H1 (cell line): Measurements from ENCODE around the gene ZNF506. TPM values are rescaled to one million over a fixed set of nuclear protein-coding genes. Genes with fewer than 3 reads are reported as not detected.

Experiments
- CTCF ChIA-PET: fragments of 300-600 bp; sonication (Branson Sonifier 250); formaldehyde crosslinking; loops from one replicate; lab custom pipeline; 2021; ENCODE audit not compliant: partially characterized antibody; lab: Charles Lee
- POLR2A ChIA-PET: fragments of 300-600 bp; sonication (Branson Sonifier 250); formaldehyde crosslinking; loops from one replicate; lab custom pipeline; 2021; ENCODE audit warnings: inconsistent platforms; ENCODE audit not compliant: partially characterized antibody; lab: Charles Lee
- DNase-seq, 2 experiments: peaks; one replicate each; pipeline versions ENCODE4 v3.0.0 to v3.0.0-alpha.2; 2010 to 2022; ENCODE audit warnings: low spot score in 2 of 2, low read depth in 1 of 2, mixed read lengths in 1 of 2
- FAIRE-seq: peaks from 2 replicates; lab custom pipeline; 2011; peaks lifted over from hg19 to GRCh38; lab: Jason Lieb, UNC
- H2AFZ ChIP-seq: 2 replicates; pipeline ENCODE4 v1.8.1; 2012; ENCODE audit warnings: low read length, inconsistent platforms
- H2AK5ac ChIP-seq: 2 replicates; pipeline ENCODE4 v1.6.1; 2013; ENCODE audit warnings: low read depth, low read length
- H2BK120ac ChIP-seq: replicated peaks from 2 replicates; pipeline ENCODE3; 2013; ENCODE audit warnings: low read depth, low read length, inconsistent platforms
- H2BK12ac ChIP-seq: 2 replicates; pipeline ENCODE4 v1.6.1; 2013; ENCODE audit warnings: low read depth, low read length
- H2BK15ac ChIP-seq: 2 replicates; pipeline ENCODE4 v1.6.1; 2013; ENCODE audit warnings: low read length
- H2BK20ac ChIP-seq: 2 replicates; pipeline ENCODE4 v1.6.1; 2013; ENCODE audit warnings: low read length
- H2BK5ac ChIP-seq: 2 replicates; pipeline ENCODE4 v1.6.1; 2013; ENCODE audit warnings: low read depth, low read length
- H3K14ac ChIP-seq: 2 replicates; pipeline ENCODE4 v1.6.1; 2013; ENCODE audit warnings: inconsistent platforms; ENCODE audit not compliant: insufficient read length
- H3K18ac ChIP-seq: 2 replicates; pipeline ENCODE4 v1.6.1; 2013; ENCODE audit warnings: low read length; ENCODE audit errors: extremely low read depth
- H3K23ac ChIP-seq: 2 replicates; pipeline ENCODE4 v1.6.1; 2013; ENCODE audit warnings: inconsistent platforms; ENCODE audit not compliant: insufficient read length
- H3K23me2 ChIP-seq: 2 replicates; pipeline ENCODE4 v1.6.1; 2013; ENCODE audit warnings: low read depth, low read length
- H3K27ac ChIP-seq: 2 replicates; pipeline ENCODE4 v1.6.1; 2011; ENCODE audit warnings: low read depth, low read length, inconsistent platforms
- H3K27me3 ChIP-seq, 4 experiments: replicated peaks in 1 of 4; 1 replicate in 1 of 4; 2 replicates in 3 of 4; pipeline versions ENCODE4 v1.6.1 to v1.8.1; 2011 to 2013; ENCODE audit warnings: low read length in 3 of 4, mild to moderate bottlenecking in 3 of 4, inconsistent platforms in 2 of 4, mixed read lengths in 2 of 4, moderate library complexity in 1 of 4; ENCODE audit not compliant: control insufficient read depth in 3 of 4, insufficient read depth in 3 of 4; ENCODE audit errors: extremely low read depth in 1 of 4
- H3K36me3 ChIP-seq, 4 experiments: 2 replicates each; pipeline versions ENCODE4 v1.6.1 to v1.8.1; 2011 to 2013; ENCODE audit warnings: mild to moderate bottlenecking in 4 of 4, low read length in 3 of 4, moderate library complexity in 2 of 4, control low read depth in 1 of 4, inconsistent platforms in 1 of 4; ENCODE audit not compliant: insufficient read depth in 4 of 4, control insufficient read depth in 2 of 4
- H3K4ac ChIP-seq: replicated peaks from 2 replicates; pipeline ENCODE3; 2013; ENCODE audit warnings: low read length, low read depth, mixed read lengths, inconsistent platforms; ENCODE audit not compliant: insufficient read length
- H3K4me1 ChIP-seq, 4 experiments: replicated peaks in 1 of 4; 1 replicate in 1 of 4; 2 replicates in 3 of 4; pipeline versions ENCODE4 v1.6.1 to v1.8.1; 2011 to 2013; ENCODE audit warnings: low read length in 3 of 4, inconsistent platforms in 2 of 4, mixed read lengths in 1 of 4; ENCODE audit not compliant: insufficient read depth in 4 of 4, control insufficient read depth in 3 of 4
- H3K4me2 ChIP-seq, 2 experiments: 2 replicates each; pipeline versions ENCODE4 v1.6.1 to v1.8.1; 2011 to 2013; ENCODE audit warnings: low read depth in 2 of 2, low read length in 2 of 2, control low read depth in 1 of 2, inconsistent platforms in 1 of 2, mild to moderate bottlenecking in 1 of 2; ENCODE audit not compliant: insufficient read depth in 1 of 2
- H3K4me3 ChIP-seq, 4 experiments: fragments of 200-600, 300-600 bp in 1 of 4; sonication (generic), shearing (Covaris generic), sonication (Bioruptor Twin) in 1 of 4; 2 replicates each; pipeline versions ENCODE4 v1.5.1 to v1.8.1; 2011 to 2016; ENCODE audit warnings: low read length in 4 of 4, low read depth in 3 of 4, control low read depth in 2 of 4, inconsistent platforms in 2 of 4, mild to moderate bottlenecking in 2 of 4, mixed read lengths in 1 of 4, moderate library complexity in 1 of 4; ENCODE audit not compliant: insufficient read depth in 2 of 4; ENCODE audit errors: extremely low read depth in 1 of 4
- H3K56ac ChIP-seq: replicated peaks from 2 replicates; pipeline ENCODE3; 2013; ENCODE audit warnings: low read depth, mild to moderate bottlenecking, mixed read lengths, low read length, inconsistent platforms; ENCODE audit not compliant: insufficient read length
- H3K79me1 ChIP-seq: 2 replicates; pipeline ENCODE4 v1.6.1; 2013; ENCODE audit warnings: low read depth, low read length, control low read depth
- H3K79me2 ChIP-seq, 2 experiments: 2 replicates each; pipeline versions ENCODE4 v1.6.1 to v1.8.1; 2012 to 2013; ENCODE audit warnings: low read length in 2 of 2, mild to moderate bottlenecking in 2 of 2, inconsistent platforms in 1 of 2; ENCODE audit not compliant: insufficient read depth in 2 of 2, control insufficient read depth in 1 of 2
- H3K9ac ChIP-seq, 4 experiments: replicated peaks in 1 of 4; 1 replicate in 1 of 4; 2 replicates in 3 of 4; pipeline versions ENCODE4 v1.6.1 to v1.8.1; 2011 to 2013; ENCODE audit warnings: low read depth in 3 of 4, low read length in 3 of 4, control low read depth in 2 of 4, mild to moderate bottlenecking in 2 of 4, moderate library complexity in 2 of 4, inconsistent platforms in 1 of 4; ENCODE audit errors: extremely low read depth in 1 of 4
- H3K9me3 ChIP-seq, 2 experiments: 2 replicates each; pipeline versions ENCODE4 v1.6.1 to v1.8.1; 2012 to 2013; ENCODE audit warnings: mild to moderate bottlenecking in 2 of 2, moderate library complexity in 2 of 2, control low read depth in 1 of 2, inconsistent platforms in 1 of 2, low read depth in 1 of 2, low read length in 1 of 2, mixed read lengths in 1 of 2; ENCODE audit not compliant: insufficient read depth in 2 of 2
- H4K20me1 ChIP-seq, 2 experiments: replicated peaks in 1 of 2; 2 replicates each; pipeline versions ENCODE3 to v1.8.1; 2011 to 2013; ENCODE audit warnings: inconsistent platforms in 2 of 2, low read length in 2 of 2, mild to moderate bottlenecking in 1 of 2; ENCODE audit not compliant: insufficient read depth in 2 of 2, control insufficient read depth in 1 of 2
- H4K5ac ChIP-seq: 2 replicates; pipeline ENCODE4 v1.6.1; 2013; ENCODE audit warnings: low read length, low read depth, mixed read lengths, inconsistent platforms; ENCODE audit not compliant: insufficient read length
- H4K8ac ChIP-seq: 2 replicates; pipeline ENCODE4 v1.8.0; 2013; ENCODE audit warnings: mild to moderate bottlenecking, moderate library complexity, low read length, inconsistent platforms; ENCODE audit not compliant: insufficient read depth; ENCODE audit errors: extremely low read depth
- H4K91ac ChIP-seq: replicated peaks from 2 replicates; pipeline ENCODE3; 2013; ENCODE audit warnings: low read length, mixed read lengths, inconsistent platforms; ENCODE audit not compliant: insufficient read length
- KDM5A ChIP-seq: fragments of 200-600 bp; IDR thresholded peaks from 2 replicates; pipeline ENCODE4 v1.7.1; 2012; ENCODE audit warnings: mild to moderate bottlenecking, low read length, inconsistent platforms, mixed read lengths
- POLR2A ChIP-seq, 2 experiments: IDR thresholded peaks; 1 replicate in 1 of 2; 2 replicates in 1 of 2; pipeline ENCODE4 v1.6.1; 2011; ENCODE audit warnings: low read depth in 2 of 2, low read length in 2 of 2, mild to moderate bottlenecking in 2 of 2; ENCODE audit errors: control extremely low read depth in 1 of 2
- RAD21 ChIP-seq, 2 experiments: IDR thresholded peaks in 1 of 2; conservative IDR thresholded peaks in 1 of 2; 2 replicates each; pipeline ENCODE4 v1.6.1; 2011; ENCODE audit warnings: low read depth in 2 of 2, low read length in 2 of 2, improper control_type of control experiment in 1 of 2, inconsistent platforms in 1 of 2, mild to moderate bottlenecking in 1 of 2, moderate library complexity in 1 of 2
- WGBS, 2 experiments: shearing (Covaris generic) in 1 of 2; methylation state at CpG; one replicate each; pipeline versions ENCODE4 v1.1.6 to v1.1.7; 2013 to 2015; ENCODE audit warnings: low lambda C conversion rate in 2 of 2, mixed read lengths in 2 of 2, inconsistent platforms in 1 of 2, low coverage in 1 of 2, missing lambda C conversion rate in 1 of 2; ENCODE audit not compliant: insufficient replicate concordance in 2 of 2, insufficient coverage in 1 of 2, insufficient read length in 1 of 2; ENCODE audit errors: extremely low coverage in 1 of 2, missing lambda C conversion rate in 1 of 2; 5-methylcytosine and 5-hydroxymethylcytosine counted together
- polyA plus RNA-seq, 7 experiments: library from polyadenylated mRNA; depleted of rRNA in 3 of 7; stranded (reverse) in 5 of 7; unstranded in 2 of 7; fragments of >200 nt in 5 of 7; fragments of 200-250 nt in 2 of 7; gene quantifications; 1 replicate in 5 of 7; 2 replicates in 1 of 7; 4 replicates in 1 of 7; pipeline versions ENCODE4 v1.2.1 to v1.2.3, GENCODE V29; 2011 to 2013; ENCODE audit warnings: missing spikeins in 2 of 7, mixed read lengths in 2 of 7
- total RNA-seq: library from RNA; stranded (reverse); fragmentation: NEBNext Ultra II Directional; extraction: Animal tissue kit (Norgen Biotek cat#: 25700); gene quantifications from 2 replicates; pipeline ENCODE4 v1.2.1, GENCODE V29; 2021
- TF ChIP-seq, protein P1 (sequence below): IDR thresholded peaks from 2 replicates; pipeline ENCODE4 v1.6.1; 2012; ENCODE audit warnings: inconsistent platforms
- TF ChIP-seq, protein P2 (sequence below), 3 experiments: IDR thresholded peaks; 1 replicate in 2 of 3; 2 replicates in 1 of 3; pipeline versions ENCODE4 v1.5.1 to v1.6.1; 2011; ENCODE audit warnings: low read length in 3 of 3, mild to moderate bottlenecking in 3 of 3, inconsistent platforms in 2 of 3, low read depth in 1 of 3, moderate library complexity in 1 of 3; ENCODE audit not compliant: insufficient read depth in 1 of 3; ENCODE audit errors: control extremely low read depth in 1 of 3
- TF ChIP-seq, protein P3 (sequence below): IDR thresholded peaks from 2 replicates; pipeline ENCODE4 v1.6.1; 2012; ENCODE audit warnings: low read length, inconsistent platforms

Gene ZNF506
- total and polyA plus RNA-seq, 2 of the 8 experiments (the other 6 are each of a cell fraction or from before 2014, with no cell fraction given), result 4.5 to 8.3 TPM

DNA sequence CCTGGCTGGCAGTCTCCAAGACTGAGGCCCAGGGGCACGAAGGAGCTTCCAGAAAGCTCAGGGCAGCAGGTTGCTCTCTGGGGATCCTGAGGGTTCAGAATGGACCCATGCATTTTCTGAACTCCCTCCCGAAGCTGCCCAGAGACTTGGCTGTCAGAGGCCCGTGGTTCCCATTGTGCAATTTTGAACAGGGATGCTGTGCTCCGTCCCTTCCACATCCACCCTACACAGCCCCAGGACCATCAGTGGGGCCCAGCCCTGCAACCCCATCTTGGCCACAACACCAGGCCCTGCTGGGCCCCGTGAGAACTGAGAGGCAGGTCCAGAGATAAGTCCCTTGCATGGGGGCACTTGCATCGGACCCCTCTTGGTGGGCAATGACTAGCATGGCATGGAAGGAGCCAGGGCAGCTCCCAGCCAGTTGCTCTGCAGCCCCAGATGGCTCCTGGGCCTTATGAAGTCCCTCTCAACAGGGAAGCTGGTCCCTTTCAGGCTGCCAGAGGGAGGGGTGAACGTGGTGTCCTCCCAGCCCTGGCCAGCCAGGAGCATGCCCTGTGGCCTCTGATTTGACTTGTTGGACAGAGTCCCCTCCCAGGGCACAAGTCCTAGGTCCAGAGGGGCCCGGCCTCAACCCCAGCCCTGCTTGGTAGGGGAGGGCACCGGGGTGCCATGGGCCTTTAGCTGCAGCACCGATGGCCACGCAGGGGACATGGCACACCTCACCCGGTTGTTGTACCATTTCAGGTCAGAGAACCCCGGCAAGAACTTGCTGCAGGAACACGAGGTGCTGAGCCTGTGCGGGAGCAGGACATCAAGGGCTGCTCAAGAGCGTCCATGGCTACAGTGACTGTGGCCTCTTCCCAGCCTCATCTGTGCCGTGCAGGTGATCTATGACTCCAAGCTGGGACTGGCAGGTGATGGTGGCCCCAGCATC, 71.4 kb downstream of the ZNF506 start:
- H4K8ac ChIP-seq, result no peak overlapping the region
- no peak overlapping the region for H2AFZ ChIP-seq
- H2BK5ac ChIP-seq, result no peak overlapping the region
- H2BK120ac ChIP-seq, result no peak overlapping the region
- FAIRE-seq (no peak), DNase-seq (no peak)
- WGBS, 2 experiments, result 82% methylated on average over 17 of the region's 17 CpGs; no CpG with 5 or more reads in 1 of the 2 experiments
- no peaks in the 10 kb centered on the region for H3K36me3 ChIP-seq
- POLR2A ChIA-PET, result interaction anchor here (0.5 to 2.4 kb wide), 3 partner anchors 11 to 415 kb away, joined by 3 to 6 read pairs (median 3); partner anchors contain the start of gene ZNF14
- no peaks in the 10 kb centered on the region for H3K79me2 ChIP-seq
- H3K4ac ChIP-seq, result no peak overlapping the region
- H3K14ac ChIP-seq, result no peak overlapping the region
- no peak overlapping the region for H4K91ac ChIP-seq
- H3K18ac ChIP-seq, result no peak overlapping the region
- H3K79me1 ChIP-seq, result no peaks in the 10 kb centered on the region
- no peak overlapping the region for H2BK20ac ChIP-seq
- H4K5ac ChIP-seq, result no peak overlapping the region
- H3K9ac ChIP-seq, result no peak overlapping the region
- H3K4me1 ChIP-seq, result no peaks in the 10 kb centered on the region
- H2BK12ac ChIP-seq, result no peak overlapping the region
- H3K23me2 ChIP-seq, result no peaks in the 10 kb centered on the region
- H3K23ac ChIP-seq, result no peak overlapping the region
- H2AK5ac ChIP-seq, result no peak overlapping the region
- H2BK15ac ChIP-seq, result no peak overlapping the region
- H3K9me3 ChIP-seq, result peaks cover 3 to 18% of the 10 kb centered on the region in 2 experiments; a peak in 1 of 4 replicates
- no peak overlapping the region for H3K27ac ChIP-seq
- no peaks in the 10 kb centered on the region for H3K27me3 ChIP-seq
- no peak overlapping the region for H3K4me3 ChIP-seq
- CTCF ChIA-PET, result no interaction called here
- H3K4me2 ChIP-seq, result no peak overlapping the region
- H4K20me1 ChIP-seq, result no peaks in the 10 kb centered on the region
- H3K56ac ChIP-seq, result no peak overlapping the region
- no peak for TF ChIP-seq RAD21 (IDR thresholded peaks at IDR 0.05 in 1 of 2, conservative IDR thresholded peaks at IDR 0.05 in 1 of 2; ENCODE audit: low read depth in 2 of 2, low read length in 2 of 2)
- TF ChIP-seq, protein P1, sequence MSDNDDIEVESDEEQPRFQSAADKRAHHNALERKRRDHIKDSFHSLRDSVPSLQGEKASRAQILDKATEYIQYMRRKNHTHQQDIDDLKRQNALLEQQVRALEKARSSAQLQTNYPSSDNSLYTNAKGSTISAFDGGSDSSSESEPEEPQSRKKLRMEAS, result no peak
- TF ChIP-seq, protein P2, sequence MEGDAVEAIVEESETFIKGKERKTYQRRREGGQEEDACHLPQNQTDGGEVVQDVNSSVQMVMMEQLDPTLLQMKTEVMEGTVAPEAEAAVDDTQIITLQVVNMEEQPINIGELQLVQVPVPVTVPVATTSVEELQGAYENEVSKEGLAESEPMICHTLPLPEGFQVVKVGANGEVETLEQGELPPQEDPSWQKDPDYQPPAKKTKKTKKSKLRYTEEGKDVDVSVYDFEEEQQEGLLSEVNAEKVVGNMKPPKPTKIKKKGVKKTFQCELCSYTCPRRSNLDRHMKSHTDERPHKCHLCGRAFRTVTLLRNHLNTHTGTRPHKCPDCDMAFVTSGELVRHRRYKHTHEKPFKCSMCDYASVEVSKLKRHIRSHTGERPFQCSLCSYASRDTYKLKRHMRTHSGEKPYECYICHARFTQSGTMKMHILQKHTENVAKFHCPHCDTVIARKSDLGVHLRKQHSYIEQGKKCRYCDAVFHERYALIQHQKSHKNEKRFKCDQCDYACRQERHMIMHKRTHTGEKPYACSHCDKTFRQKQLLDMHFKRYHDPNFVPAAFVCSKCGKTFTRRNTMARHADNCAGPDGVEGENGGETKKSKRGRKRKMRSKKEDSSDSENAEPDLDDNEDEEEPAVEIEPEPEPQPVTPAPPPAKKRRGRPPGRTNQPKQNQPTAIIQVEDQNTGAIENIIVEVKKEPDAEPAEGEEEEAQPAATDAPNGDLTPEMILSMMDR (IDR thresholded peaks at IDR 0.05; ENCODE audit: control extremely low read depth in 1 of 3, insufficient read depth in 1 of 3, low read depth in 1 of 3, low read length in 3 of 3), result no peak
- TF ChIP-seq, protein P3, sequence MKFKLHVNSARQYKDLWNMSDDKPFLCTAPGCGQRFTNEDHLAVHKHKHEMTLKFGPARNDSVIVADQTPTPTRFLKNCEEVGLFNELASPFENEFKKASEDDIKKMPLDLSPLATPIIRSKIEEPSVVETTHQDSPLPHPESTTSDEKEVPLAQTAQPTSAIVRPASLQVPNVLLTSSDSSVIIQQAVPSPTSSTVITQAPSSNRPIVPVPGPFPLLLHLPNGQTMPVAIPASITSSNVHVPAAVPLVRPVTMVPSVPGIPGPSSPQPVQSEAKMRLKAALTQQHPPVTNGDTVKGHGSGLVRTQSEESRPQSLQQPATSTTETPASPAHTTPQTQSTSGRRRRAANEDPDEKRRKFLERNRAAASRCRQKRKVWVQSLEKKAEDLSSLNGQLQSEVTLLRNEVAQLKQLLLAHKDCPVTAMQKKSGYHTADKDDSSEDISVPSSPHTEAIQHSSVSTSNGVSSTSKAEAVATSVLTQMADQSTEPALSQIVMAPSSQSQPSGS, result no peak
- TF ChIP-seq POLR2A (IDR thresholded peaks at IDR 0.05; ENCODE audit: control extremely low read depth in 1 of 2, low read depth in 2 of 2, low read length in 2 of 2), result no peak
- no peak for TF ChIP-seq KDM5A
